ENCODE measurements around the gene DEUP1. TPM values are rescaled to one million over a fixed set of nuclear protein-coding genes. Genes with fewer than 3 reads are reported as not detected.

DEUP1 gene
- total RNA-seq, 6 donors from 2014 or later, result 1.0 to 3.1 TPM; not detected in 4

GRCh38 chr11:93467054-93467453, 136.5 kb downstream of the DEUP1 start:
- WGBS, 2 donors, result 83% methylated on average over 4 of the region's 4 CpGs
- H3K27ac ChIP-seq, result no peak overlapping the region
- H3K4me3 ChIP-seq, result no peak overlapping the region
- no peak for DNase-seq
- no peaks in the 10 kb centered on the region for H3K9me3 ChIP-seq
- ATAC-seq (ENCODE audit: low FRiP score in 2 of 2), result no peak
- TF ChIP-seq EP300 (IDR thresholded peaks at IDR 0.05) (no peak), POLR2AphosphoS5 (IDR thresholded peaks at IDR 0.05) (no peak), POLR2A (IDR thresholded peaks at IDR 0.05) (no peak)
- no peaks in the 10 kb centered on the region for H3K27me3 ChIP-seq
- no peaks in the 10 kb centered on the region for H3K4me1 ChIP-seq
- H3K36me3 ChIP-seq, result no peaks in the 10 kb centered on the region

GRCh38 chr11:93468290-93468689, 137.7 kb downstream of the DEUP1 start:
- Histone ChIP-seq H3K36me3 (no peaks in the 10 kb centered on the region), H3K4me1 (no peaks in the 10 kb centered on the region), H3K9me3 (no peaks in the 10 kb centered on the region), H3K27ac (no peak overlapping the region), H3K4me3 (no peak overlapping the region), H3K27me3 (no peaks in the 10 kb centered on the region)
- ATAC-seq (ENCODE audit: low FRiP score in 2 of 2) (peak in 1 of 2 donors; percentile 35), DNase-seq (no peak)
- TF ChIP-seq EP300 (IDR thresholded peaks at IDR 0.05) (no peak), POLR2A (IDR thresholded peaks at IDR 0.05) (no peak), POLR2AphosphoS5 (IDR thresholded peaks at IDR 0.05) (no peak), CTCF (IDR thresholded peaks at IDR 0.05) (no peak)
- 71 to 82% methylated on average over 5 of the region's 5 CpGs for WGBS, 2 donors

GRCh38 chr11:93474123-93474522, 143.6 kb downstream of the DEUP1 start:
- Histone ChIP-seq H3K27me3 (no peaks in the 10 kb centered on the region), H3K36me3 (peaks cover 0 to 11% (median 2%) of the 10 kb centered on the region in 4 donors), H3K9me3 (no peaks in the 10 kb centered on the region), H3K4me1 (no peaks in the 10 kb centered on the region), H3K27ac (no peak overlapping the region), H3K4me3 (no peak overlapping the region)
- ATAC-seq (ENCODE audit: low FRiP score in 2 of 2), result no peak
- DNase-seq, result no peak
- TF ChIP-seq POLR2A (IDR thresholded peaks at IDR 0.05), result no peak
- TF ChIP-seq POLR2AphosphoS5 (IDR thresholded peaks at IDR 0.05), result no peak
- TF ChIP-seq CTCF (IDR thresholded peaks at IDR 0.05), result no peak
- TF ChIP-seq EP300 (IDR thresholded peaks at IDR 0.05), result no peak
- 84 to 92% methylated on average over 1 of the region's 1 CpG for WGBS, 2 donors

GRCh38 chr11:93476796-93477195, 146.3 kb downstream of the DEUP1 start:
- Histone ChIP-seq H3K27ac (no peak overlapping the region), H3K36me3 (peaks cover 0 to 12% (median 2%) of the 10 kb centered on the region in 4 donors), H3K4me3 (no peak overlapping the region), H3K27me3 (no peaks in the 10 kb centered on the region), H3K9me3 (no peaks in the 10 kb centered on the region), H3K4me1 (peaks cover 0 to 3% (median 0%) of the 10 kb centered on the region in 4 donors)
- WGBS, 2 donors, result 68 to 80% methylated on average over 3 of the region's 3 CpGs
- TF ChIP-seq POLR2AphosphoS5 (IDR thresholded peaks at IDR 0.05) (no peak), EP300 (IDR thresholded peaks at IDR 0.05) (no peak), POLR2A (IDR thresholded peaks at IDR 0.05) (no peak), CTCF (IDR thresholded peaks at IDR 0.05) (no peak)
- DNase-seq, result no peak
- ATAC-seq (ENCODE audit: low FRiP score in 2 of 2), result no peak

- TF ChIP-seq EP300 (IDR thresholded peaks at IDR 0.05), result no peak
- TF ChIP-seq POLR2AphosphoS5 (IDR thresholded peaks at IDR 0.05), result no peak
- no peak for TF ChIP-seq POLR2A (IDR thresholded peaks at IDR 0.05)
- no peak overlapping the region for H3K27ac ChIP-seq
- DNase-seq, result no peak
- ATAC-seq (ENCODE audit: low FRiP score in 2 of 2), result no peak
- 84 to 92% methylated on average over 11 of the region's 11 CpGs for WGBS, 2 donors
- H3K36me3 ChIP-seq, result peaks cover 0 to 12% (median 2%) of the 10 kb centered on the region in 4 donors
- no peaks in the 10 kb centered on the region for H3K27me3 ChIP-seq
- peaks cover 0 to 8% (median 0%) of the 10 kb centered on the region in 4 donors for H3K4me1 ChIP-seq
- H3K9me3 ChIP-seq, result no peaks in the 10 kb centered on the region
- H3K4me3 ChIP-seq, result no peak overlapping the region
Measured at GRCh38 chr11:93477684-93478234, 147.2 kb downstream of the DEUP1 start.

- DNase-seq (peak in 1 of 2 donors; percentile 57), ATAC-seq (ENCODE audit: low FRiP score in 2 of 2) (no peak)
- Histone ChIP-seq H3K4me1 (peaks cover 0 to 8% (median 0%) of the 10 kb centered on the region in 4 donors), H3K36me3 (peaks cover 0 to 12% (median 2%) of the 10 kb centered on the region in 4 donors), H3K27me3 (no peaks in the 10 kb centered on the region), H3K9me3 (no peaks in the 10 kb centered on the region), H3K27ac (no peak overlapping the region), H3K4me3 (no peak overlapping the region)
- TF ChIP-seq CTCF (IDR thresholded peaks at IDR 0.05) (no peak), POLR2A (IDR thresholded peaks at IDR 0.05) (no peak), EP300 (IDR thresholded peaks at IDR 0.05) (no peak)
- 96 to 97% methylated on average over 19 of the region's 19 CpGs for WGBS, 2 donors
Measured at GRCh38 chr11:93478841-93479240, 148.3 kb downstream of the DEUP1 start.
